Keratinocyte (primary cell): ENCODE data around the gene GGACT. TPM values are rescaled to one million over a fixed set of nuclear protein-coding genes. Genes with fewer than 3 reads are reported as not detected.

Experiments
- DNase-seq: peaks from one replicate; pipeline ENCODE4 v3.0.0-alpha.2; 2011; ENCODE audit warnings: low read depth, missing footprints, low spot score
- FAIRE-seq: peaks from 2 replicates; lab custom pipeline; 2011; peaks lifted over from hg19 to GRCh38; lab: Jason Lieb, UNC
- H2AFZ ChIP-seq: 2 replicates; pipeline ENCODE4 v1.6.0; 2012; ENCODE audit warnings: low read length, control low read depth, inconsistent platforms; ENCODE audit not compliant: control insufficient read depth
- H3K27ac ChIP-seq: 2 replicates; pipeline ENCODE4 v1.5.1; 2011; ENCODE audit warnings: low read length; ENCODE audit not compliant: control insufficient read depth, insufficient read depth
- H3K27me3 ChIP-seq: 3 replicates; pipeline ENCODE4 v1.6.0; 2011; ENCODE audit warnings: low read length; ENCODE audit not compliant: control insufficient read depth, insufficient read depth; ENCODE audit errors: extremely low read depth
- H3K36me3 ChIP-seq, 2 experiments: 2 replicates in 1 of 2; 3 replicates in 1 of 2; pipeline ENCODE4 v1.5.1; 2011; ENCODE audit warnings: low read length in 2 of 2, mild to moderate bottlenecking in 1 of 2; ENCODE audit not compliant: control insufficient read depth in 2 of 2, insufficient read depth in 2 of 2; ENCODE audit errors: extremely low read depth in 1 of 2
- H3K4me1 ChIP-seq: 3 replicates; pipeline ENCODE4 v1.5.1; 2011; ENCODE audit warnings: low read length; ENCODE audit not compliant: control insufficient read depth, insufficient read depth; ENCODE audit errors: extremely low read depth
- H3K4me2 ChIP-seq: 3 replicates; pipeline ENCODE4 v1.6.0; 2011; ENCODE audit warnings: low read depth, low read length; ENCODE audit not compliant: control insufficient read depth, insufficient read depth; ENCODE audit errors: extremely low read depth
- H3K4me3 ChIP-seq, 3 experiments: fragments of 200-600 bp in 1 of 3; sonication (generic) in 1 of 3; 2 replicates in 2 of 3; 3 replicates in 1 of 3; pipeline ENCODE4 v1.5.1; 2011 to 2016; ENCODE audit warnings: low read length in 3 of 3, mild to moderate bottlenecking in 3 of 3, control low read depth in 2 of 3, inconsistent platforms in 1 of 3, low read depth in 1 of 3, mixed read lengths in 1 of 3, mixed run types in 1 of 3, moderate library complexity in 1 of 3; ENCODE audit not compliant: control insufficient read depth in 2 of 3, insufficient read depth in 2 of 3; ENCODE audit errors: extremely low read depth in 1 of 3
- H3K79me2 ChIP-seq: 2 replicates; pipeline ENCODE4 v1.6.0; 2012; ENCODE audit warnings: low read length; ENCODE audit not compliant: control insufficient read depth, insufficient read depth
- H3K9ac ChIP-seq: 3 replicates; pipeline ENCODE4 v1.6.0; 2011; ENCODE audit warnings: low read length; ENCODE audit not compliant: control insufficient read depth, insufficient read depth; ENCODE audit errors: extremely low read depth
- H3K9me1 ChIP-seq: 3 replicates; pipeline ENCODE4 v1.6.0; 2011; ENCODE audit warnings: low read length; ENCODE audit not compliant: control insufficient read depth, insufficient read depth; ENCODE audit errors: extremely low read depth
- H3K9me3 ChIP-seq: 2 replicates; pipeline ENCODE4 v1.5.1; 2012; ENCODE audit warnings: low read depth, low read length; ENCODE audit not compliant: control insufficient read depth
- H4K20me1 ChIP-seq: 3 replicates; pipeline ENCODE4 v1.6.0; 2011; ENCODE audit warnings: low read length; ENCODE audit not compliant: control insufficient read depth, insufficient read depth; ENCODE audit errors: extremely low read depth
- CTCF ChIP-seq, 3 experiments: IDR thresholded peaks in 1 of 3; conservative IDR thresholded peaks in 1 of 3; optimal IDR thresholded peaks in 1 of 3; 2 replicates in 2 of 3; 3 replicates in 1 of 3; pipeline versions ENCODE3 to v1.5.1; 2011; ENCODE audit warnings: low read length in 3 of 3, mild to moderate bottlenecking in 3 of 3, moderate library complexity in 2 of 3, control low read depth in 1 of 3, inconsistent platforms in 1 of 3; ENCODE audit not compliant: insufficient read depth in 2 of 3; ENCODE audit errors: extremely low read depth in 1 of 3
- EZH2 ChIP-seq: IDR thresholded peaks from one replicate; pipeline ENCODE4 v1.6.1; 2012; ENCODE audit warnings: inconsistent platforms, mild to moderate bottlenecking, low read length, moderate library complexity
- dilution Hi-C: fragments of 300-500 bp; cut with MboI; formaldehyde crosslinking; loops from one replicate; pipeline ENCODE4 v1.7.0; 2020; ENCODE audit warnings: low sequenced_read_pairs; ENCODE audit not compliant: extremely low pct_ligation_motif_present
- polyA minus RNA-seq, 3 experiments: library from RNA; depleted of rRNA, polyadenylated mRNA; stranded (reverse); fragments of >200 nt; gene quantifications; 1 replicate in 1 of 3; 2 replicates in 1 of 3; 3 replicates in 1 of 3; pipeline ENCODE4 v1.2.3, GENCODE V29; 2011
- polyA plus RNA-seq, 5 experiments: library from polyadenylated mRNA; depleted of rRNA in 3 of 5; stranded (reverse) in 3 of 5; stranded (forward) in 1 of 5; unstranded in 1 of 5; fragments of >200 nt; gene quantifications; 1 replicate in 1 of 5; 2 replicates in 3 of 5; 3 replicates in 1 of 5; pipeline versions ENCODE4 v1.2.1 to v1.2.3, GENCODE V29; 2011 to 2012; ENCODE audit warnings: missing spikeins in 2 of 5, low read depth in 1 of 5, low replicate concordance in 1 of 5

GGACT gene
- 5.6 to 8.2 TPM (median 6.2 TPM) in 3 replicates for polyA plus RNA-seq
- 3.1 TPM for polyA plus RNA-seq (2011; ENCODE audit: low read depth)
- 7.8 and 8.4 TPM in 2 replicates for polyA plus RNA-seq (2011; cell fraction: cytosol; rRNA removed)
- polyA plus RNA-seq (2011; cell fraction: nucleus; rRNA removed), result 4.0 and 5.1 TPM in 2 replicates
- polyA plus RNA-seq (2012; ENCODE audit: low replicate concordance), result 6.5 and 9.3 TPM in 2 replicates
- polyA minus RNA-seq, result 0.85 to 3.7 TPM (median 2.7 TPM) in 3 replicates
- polyA minus RNA-seq (2011; cell fraction: cytosol; rRNA and poly(A)+ RNA removed), result 4.6 TPM
- 4.4 and 5.5 TPM in 2 replicates for polyA minus RNA-seq (2011; cell fraction: nucleus; rRNA and poly(A)+ RNA removed)

GRCh38 chr13:100588331-100589177, at the start of gene GGACT:
GGACT (minus strand) TSS chr13:100588789; CDS start chr13:100532591, 56,198 bp downstream.
- H3K79me2 ChIP-seq, result no peaks in the 10 kb centered on the region
- H4K20me1 ChIP-seq, result no peaks in the 10 kb centered on the region
- no peaks in the 10 kb centered on the region for H3K9me1 ChIP-seq
- DNase-seq (no peak), FAIRE-seq (no peak)
- H2AFZ ChIP-seq, result peak within 1 kb of the TSS; percentile 94
- peak within 1 kb of the TSS; percentile 35 for H3K27ac ChIP-seq
- H3K27me3 ChIP-seq, result no peaks in the 10 kb centered on the region
- H3K4me3 ChIP-seq, result peak within 1 kb of the TSS; percentile 51 to 84 (median 81)
- peak within 1 kb of the TSS; percentile 80 for H3K4me2 ChIP-seq
- no peaks in the 10 kb centered on the region for H3K36me3 ChIP-seq
- dilution Hi-C loops, result no loop called here
- no peak for TF ChIP-seq EZH2
- TF ChIP-seq CTCF (optimal IDR thresholded peaks at IDR 0.05 in 1 of 3, IDR thresholded peaks at IDR 0.05 in 1 of 3, conservative IDR thresholded peaks at IDR 0.05 in 1 of 3; ENCODE audit: extremely low read depth in 1 of 3, insufficient read depth in 2 of 3, low read length in 3 of 3), result peak; percentile 56 to 88 (median 61)
- peak within 1 kb of the TSS; percentile 81 for H3K9ac ChIP-seq
- H3K9me3 ChIP-seq, result no peaks in the 10 kb centered on the region
- H3K4me1 ChIP-seq, result peaks cover 4% of the 10 kb centered on the region

GRCh38 chr13:100637796-100638195, 49.2 kb upstream of the GGACT start:
- dilution Hi-C loops, result no loop called here
- no peak overlapping the region for H2AFZ ChIP-seq
- no peaks in the 10 kb centered on the region for H3K27me3 ChIP-seq
- no peaks in the 10 kb centered on the region for H3K36me3 ChIP-seq
- H4K20me1 ChIP-seq, result no peaks in the 10 kb centered on the region
- H3K79me2 ChIP-seq, result no peaks in the 10 kb centered on the region
- H3K4me2 ChIP-seq, result no peak overlapping the region
- H3K27ac ChIP-seq, result no peak overlapping the region
- H3K9me3 ChIP-seq, result no peaks in the 10 kb centered on the region
- H3K4me1 ChIP-seq, result no peaks in the 10 kb centered on the region
- DNase-seq, result no peak
- H3K4me3 ChIP-seq, result no peak overlapping the region
- no peaks in the 10 kb centered on the region for H3K9me1 ChIP-seq
- no peak overlapping the region for H3K9ac ChIP-seq
- TF ChIP-seq EZH2 (no peak), CTCF (optimal IDR thresholded peaks at IDR 0.05 in 1 of 3, IDR thresholded peaks at IDR 0.05 in 1 of 3, conservative IDR thresholded peaks at IDR 0.05 in 1 of 3; ENCODE audit: extremely low read depth in 1 of 3, insufficient read depth in 2 of 3, low read length in 3 of 3) (no peak)
- no peak for FAIRE-seq
